PC-3 (cell line): ENCODE results near the gene GPSM3.

Experiments
- EZH2 ChIP-seq: fragments of 300-600 bp; sonication (generic); IDR thresholded peaks from one replicate; pipeline ENCODE4 v1.6.1; 2017; ENCODE audit warnings: antibody characterized with exemption, mild to moderate bottlenecking, low read length; ENCODE audit not compliant: unreplicated experiment
- TF ChIP-seq, protein P1 (sequence below): fragments of 300-600 bp; sonication (generic); conservative IDR thresholded peaks from 2 replicates; pipeline ENCODE4 v1.5.1; 2017; ENCODE audit warnings: antibody characterized with exemption, low read depth, mild to moderate bottlenecking, low read length

DNA sequence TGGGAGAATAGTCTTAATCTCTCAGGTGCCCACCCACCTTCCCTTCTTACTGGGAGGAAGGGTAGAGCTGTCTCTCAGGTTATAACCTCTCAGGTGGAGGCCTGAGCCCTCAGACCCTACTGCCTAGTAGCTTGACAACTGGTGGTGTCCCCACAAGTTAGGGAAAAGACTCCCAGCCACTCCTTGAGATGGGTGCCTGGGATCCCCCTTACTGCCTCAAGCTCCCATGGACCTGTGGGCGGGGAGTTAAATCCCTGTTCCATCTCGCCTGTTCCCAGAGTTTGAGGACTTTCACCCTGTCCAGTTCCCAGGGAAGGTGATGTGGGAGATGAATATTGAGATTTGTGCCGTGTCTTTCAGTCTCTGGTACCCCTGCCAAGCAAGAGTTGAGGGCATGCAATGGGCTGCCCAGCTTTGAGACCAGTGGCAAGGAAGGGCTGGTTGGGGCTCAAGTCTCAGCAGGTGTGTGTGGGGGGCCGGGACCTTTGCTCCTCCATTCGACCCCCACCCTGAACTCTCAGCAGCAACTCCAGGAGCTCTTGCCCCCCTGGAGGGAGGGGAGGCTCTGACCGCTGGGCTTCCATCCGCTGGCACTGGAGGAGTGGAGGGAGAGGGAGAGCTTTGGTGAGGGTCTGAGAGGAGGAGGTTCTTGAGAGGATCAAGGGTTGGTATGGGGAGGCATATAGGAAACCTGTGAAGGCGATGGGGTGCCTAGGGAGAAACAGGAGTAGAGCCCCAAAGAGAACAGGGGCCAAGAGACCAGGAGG, 1.3 kb downstream of the GPSM3 start:
- TF ChIP-seq, protein P1, sequence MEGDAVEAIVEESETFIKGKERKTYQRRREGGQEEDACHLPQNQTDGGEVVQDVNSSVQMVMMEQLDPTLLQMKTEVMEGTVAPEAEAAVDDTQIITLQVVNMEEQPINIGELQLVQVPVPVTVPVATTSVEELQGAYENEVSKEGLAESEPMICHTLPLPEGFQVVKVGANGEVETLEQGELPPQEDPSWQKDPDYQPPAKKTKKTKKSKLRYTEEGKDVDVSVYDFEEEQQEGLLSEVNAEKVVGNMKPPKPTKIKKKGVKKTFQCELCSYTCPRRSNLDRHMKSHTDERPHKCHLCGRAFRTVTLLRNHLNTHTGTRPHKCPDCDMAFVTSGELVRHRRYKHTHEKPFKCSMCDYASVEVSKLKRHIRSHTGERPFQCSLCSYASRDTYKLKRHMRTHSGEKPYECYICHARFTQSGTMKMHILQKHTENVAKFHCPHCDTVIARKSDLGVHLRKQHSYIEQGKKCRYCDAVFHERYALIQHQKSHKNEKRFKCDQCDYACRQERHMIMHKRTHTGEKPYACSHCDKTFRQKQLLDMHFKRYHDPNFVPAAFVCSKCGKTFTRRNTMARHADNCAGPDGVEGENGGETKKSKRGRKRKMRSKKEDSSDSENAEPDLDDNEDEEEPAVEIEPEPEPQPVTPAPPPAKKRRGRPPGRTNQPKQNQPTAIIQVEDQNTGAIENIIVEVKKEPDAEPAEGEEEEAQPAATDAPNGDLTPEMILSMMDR, result no peak
- no peak for TF ChIP-seq EZH2
